ENCODE data around the gene ITGA6.

DNA sequence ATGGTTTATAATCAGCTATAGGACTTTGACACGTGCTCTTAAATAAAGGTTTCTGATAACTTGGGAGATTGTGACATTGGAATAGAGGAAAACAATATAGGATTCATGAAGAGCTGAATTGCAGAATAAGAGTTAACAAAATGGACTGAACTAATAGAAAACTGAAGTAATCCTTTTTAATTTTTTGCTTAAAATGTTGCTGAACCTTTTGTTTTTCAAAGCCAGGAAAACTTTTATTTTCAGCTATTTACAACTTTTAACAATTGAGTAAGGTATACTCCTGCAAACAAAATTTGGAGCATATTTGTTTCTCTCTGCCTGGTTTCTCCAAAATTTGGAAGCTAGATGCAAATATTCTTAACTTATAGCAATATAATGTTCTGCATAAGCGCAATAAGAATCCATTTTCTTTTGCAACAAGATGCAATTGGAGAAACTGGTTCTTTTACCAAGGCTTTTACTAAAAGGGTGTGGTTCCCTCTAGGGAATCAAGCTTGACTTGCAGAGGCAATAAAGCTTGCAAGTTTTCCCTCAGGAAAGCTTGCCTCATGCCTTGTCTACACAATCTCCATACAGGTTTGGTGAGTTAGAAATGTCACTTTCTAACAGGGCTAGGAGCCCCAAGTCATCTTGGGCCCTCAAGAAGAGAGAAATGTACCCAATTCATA is 118.2 kb downstream of the ITGA6 start:
- TF ChIP-seq HDGF (IDR thresholded peaks at IDR 0.05; ENCODE audit: borderline replicate concordance): no peak
- TF ChIP-seq BHLHE40 (IDR thresholded peaks at IDR 0.05; ENCODE audit: borderline replicate concordance): no peak
- no peak for TF ChIP-seq ARNT (IDR thresholded peaks at IDR 0.05)
- TF ChIP-seq TARDBP (IDR thresholded peaks at IDR 0.05): no peak
- no peak for TF ChIP-seq FOXM1 (IDR thresholded peaks at IDR 0.05; ENCODE audit: borderline replicate concordance)
- TF ChIP-seq SP1 (IDR thresholded peaks at IDR 0.05): no peak
- TF ChIP-seq CTBP1 (IDR thresholded peaks at IDR 0.05; ENCODE audit: borderline replicate concordance): no peak
- TF ChIP-seq ZNF384 (IDR thresholded peaks at IDR 0.05): no peak
- no peak for TF ChIP-seq FOXA1 (IDR thresholded peaks at IDR 0.05)
- no peak for TF ChIP-seq ELF4 (IDR thresholded peaks at IDR 0.05)
- no peak for TF ChIP-seq FOXK2 (IDR thresholded peaks at IDR 0.05)

All from HEK293T (cell line).